ENCODE measurements around the gene PDGFC. TPM values are rescaled to one million over a fixed set of nuclear protein-coding genes. Genes with fewer than 3 reads are reported as not detected.

Gene PDGFC
- total RNA-seq, 1 experiment from 2014 or later = 5.3 TPM

DNA sequence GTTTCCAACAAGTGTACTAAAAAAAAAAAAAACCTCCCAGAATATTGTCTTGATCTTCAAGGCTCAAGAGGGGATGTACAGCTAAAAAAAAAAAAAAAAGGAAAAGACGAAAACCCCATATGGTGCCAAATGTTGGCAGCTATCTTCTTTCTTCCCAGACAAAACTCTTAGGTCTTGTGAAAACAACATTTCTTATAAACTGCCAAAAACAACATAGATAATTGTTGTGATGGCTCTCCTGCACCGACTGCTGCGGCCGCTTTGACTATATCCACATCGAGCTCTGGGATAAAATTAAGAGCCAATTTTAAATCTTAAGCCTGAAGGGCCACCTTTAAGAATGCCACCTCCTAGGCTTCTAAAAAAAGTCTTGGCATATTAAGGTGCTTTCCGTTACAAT is 23.5 kb downstream of the PDGFC start:
- no peak for DNase-seq (ENCODE audit: low spot score)
- ChIA-PET POLR2A (no interaction called here), CTCF (interaction anchor here (1.6 kb wide), 1 partner anchor 20 kb away, joined by 5 read pairs; no protein-coding TSS in a partner anchor)
- Mint-ChIP-seq H3K36me3 (no peaks in the 10 kb centered on the region), H3K27ac (no peak overlapping the region), H3K9me3 (no peaks in the 10 kb centered on the region), H3K4me3 (no peak overlapping the region), H3K4me1 (peaks cover 21% of the 10 kb centered on the region), H3K27me3 (ENCODE audit: low read depth) (no peaks in the 10 kb centered on the region)
- no peak for ATAC-seq
- TF ChIP-seq OVOL2 (CRISPR knock-in tag; IDR thresholded peaks at IDR 0.05; ENCODE audit: borderline replicate concordance) = no peak
- TF ChIP-seq GTF2I (CRISPR knock-in tag; conservative IDR thresholded peaks at IDR 0.05) = no peak
- TF ChIP-seq MYBL2 (CRISPR knock-in tag; IDR thresholded peaks at IDR 0.05) = no peak
- TF ChIP-seq ZNF121 (CRISPR knock-in tag; IDR thresholded peaks at IDR 0.05) = no peak
- TF ChIP-seq ZBTB21 (CRISPR knock-in tag; IDR thresholded peaks at IDR 0.05; ENCODE audit: borderline replicate concordance) = no peak
- no peak for TF ChIP-seq ELF4 (CRISPR knock-in tag; IDR thresholded peaks at IDR 0.05; ENCODE audit: low read depth)
- no peak for TF ChIP-seq ZNF263 (CRISPR knock-in tag; IDR thresholded peaks at IDR 0.05; ENCODE audit: low read depth)
- no peak for TF ChIP-seq NR2C2 (CRISPR knock-in tag; IDR thresholded peaks at IDR 0.05)
- TF ChIP-seq NR1H2 (CRISPR knock-in tag; IDR thresholded peaks at IDR 0.05) = no peak
- TF ChIP-seq, protein P1, sequence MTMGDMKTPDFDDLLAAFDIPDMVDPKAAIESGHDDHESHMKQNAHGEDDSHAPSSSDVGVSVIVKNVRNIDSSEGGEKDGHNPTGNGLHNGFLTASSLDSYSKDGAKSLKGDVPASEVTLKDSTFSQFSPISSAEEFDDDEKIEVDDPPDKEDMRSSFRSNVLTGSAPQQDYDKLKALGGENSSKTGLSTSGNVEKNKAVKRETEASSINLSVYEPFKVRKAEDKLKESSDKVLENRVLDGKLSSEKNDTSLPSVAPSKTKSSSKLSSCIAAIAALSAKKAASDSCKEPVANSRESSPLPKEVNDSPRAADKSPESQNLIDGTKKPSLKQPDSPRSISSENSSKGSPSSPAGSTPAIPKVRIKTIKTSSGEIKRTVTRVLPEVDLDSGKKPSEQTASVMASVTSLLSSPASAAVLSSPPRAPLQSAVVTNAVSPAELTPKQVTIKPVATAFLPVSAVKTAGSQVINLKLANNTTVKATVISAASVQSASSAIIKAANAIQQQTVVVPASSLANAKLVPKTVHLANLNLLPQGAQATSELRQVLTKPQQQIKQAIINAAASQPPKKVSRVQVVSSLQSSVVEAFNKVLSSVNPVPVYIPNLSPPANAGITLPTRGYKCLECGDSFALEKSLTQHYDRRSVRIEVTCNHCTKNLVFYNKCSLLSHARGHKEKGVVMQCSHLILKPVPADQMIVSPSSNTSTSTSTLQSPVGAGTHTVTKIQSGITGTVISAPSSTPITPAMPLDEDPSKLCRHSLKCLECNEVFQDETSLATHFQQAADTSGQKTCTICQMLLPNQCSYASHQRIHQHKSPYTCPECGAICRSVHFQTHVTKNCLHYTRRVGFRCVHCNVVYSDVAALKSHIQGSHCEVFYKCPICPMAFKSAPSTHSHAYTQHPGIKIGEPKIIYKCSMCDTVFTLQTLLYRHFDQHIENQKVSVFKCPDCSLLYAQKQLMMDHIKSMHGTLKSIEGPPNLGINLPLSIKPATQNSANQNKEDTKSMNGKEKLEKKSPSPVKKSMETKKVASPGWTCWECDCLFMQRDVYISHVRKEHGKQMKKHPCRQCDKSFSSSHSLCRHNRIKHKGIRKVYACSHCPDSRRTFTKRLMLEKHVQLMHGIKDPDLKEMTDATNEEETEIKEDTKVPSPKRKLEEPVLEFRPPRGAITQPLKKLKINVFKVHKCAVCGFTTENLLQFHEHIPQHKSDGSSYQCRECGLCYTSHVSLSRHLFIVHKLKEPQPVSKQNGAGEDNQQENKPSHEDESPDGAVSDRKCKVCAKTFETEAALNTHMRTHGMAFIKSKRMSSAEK (CRISPR knock-in tag; IDR thresholded peaks at IDR 0.05; ENCODE audit: borderline replicate concordance) = no peak
- TF ChIP-seq, protein P2, sequence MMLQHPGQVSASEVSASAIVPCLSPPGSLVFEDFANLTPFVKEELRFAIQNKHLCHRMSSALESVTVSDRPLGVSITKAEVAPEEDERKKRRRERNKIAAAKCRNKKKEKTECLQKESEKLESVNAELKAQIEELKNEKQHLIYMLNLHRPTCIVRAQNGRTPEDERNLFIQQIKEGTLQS (CRISPR knock-in tag; conservative IDR thresholded peaks at IDR 0.05) = no peak
- no peak for TF ChIP-seq NFYB (CRISPR knock-in tag; conservative IDR thresholded peaks at IDR 0.05; ENCODE audit: low read depth)
- no peak for TF ChIP-seq ZNF396 (CRISPR knock-in tag; IDR thresholded peaks at IDR 0.05; ENCODE audit: borderline replicate concordance)
- TF ChIP-seq, protein P3, sequence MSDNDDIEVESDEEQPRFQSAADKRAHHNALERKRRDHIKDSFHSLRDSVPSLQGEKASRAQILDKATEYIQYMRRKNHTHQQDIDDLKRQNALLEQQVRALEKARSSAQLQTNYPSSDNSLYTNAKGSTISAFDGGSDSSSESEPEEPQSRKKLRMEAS (CRISPR knock-in tag; IDR thresholded peaks at IDR 0.05) = no peak
- TF ChIP-seq, protein P4, sequence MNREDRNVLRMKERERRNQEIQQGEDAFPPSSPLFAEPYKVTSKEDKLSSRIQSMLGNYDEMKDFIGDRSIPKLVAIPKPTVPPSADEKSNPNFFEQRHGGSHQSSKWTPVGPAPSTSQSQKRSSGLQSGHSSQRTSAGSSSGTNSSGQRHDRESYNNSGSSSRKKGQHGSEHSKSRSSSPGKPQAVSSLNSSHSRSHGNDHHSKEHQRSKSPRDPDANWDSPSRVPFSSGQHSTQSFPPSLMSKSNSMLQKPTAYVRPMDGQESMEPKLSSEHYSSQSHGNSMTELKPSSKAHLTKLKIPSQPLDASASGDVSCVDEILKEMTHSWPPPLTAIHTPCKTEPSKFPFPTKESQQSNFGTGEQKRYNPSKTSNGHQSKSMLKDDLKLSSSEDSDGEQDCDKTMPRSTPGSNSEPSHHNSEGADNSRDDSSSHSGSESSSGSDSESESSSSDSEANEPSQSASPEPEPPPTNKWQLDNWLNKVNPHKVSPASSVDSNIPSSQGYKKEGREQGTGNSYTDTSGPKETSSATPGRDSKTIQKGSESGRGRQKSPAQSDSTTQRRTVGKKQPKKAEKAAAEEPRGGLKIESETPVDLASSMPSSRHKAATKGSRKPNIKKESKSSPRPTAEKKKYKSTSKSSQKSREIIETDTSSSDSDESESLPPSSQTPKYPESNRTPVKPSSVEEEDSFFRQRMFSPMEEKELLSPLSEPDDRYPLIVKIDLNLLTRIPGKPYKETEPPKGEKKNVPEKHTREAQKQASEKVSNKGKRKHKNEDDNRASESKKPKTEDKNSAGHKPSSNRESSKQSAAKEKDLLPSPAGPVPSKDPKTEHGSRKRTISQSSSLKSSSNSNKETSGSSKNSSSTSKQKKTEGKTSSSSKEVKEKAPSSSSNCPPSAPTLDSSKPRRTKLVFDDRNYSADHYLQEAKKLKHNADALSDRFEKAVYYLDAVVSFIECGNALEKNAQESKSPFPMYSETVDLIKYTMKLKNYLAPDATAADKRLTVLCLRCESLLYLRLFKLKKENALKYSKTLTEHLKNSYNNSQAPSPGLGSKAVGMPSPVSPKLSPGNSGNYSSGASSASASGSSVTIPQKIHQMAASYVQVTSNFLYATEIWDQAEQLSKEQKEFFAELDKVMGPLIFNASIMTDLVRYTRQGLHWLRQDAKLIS (CRISPR knock-in tag; IDR thresholded peaks at IDR 0.05; ENCODE audit: borderline replicate concordance) = no peak

DNA sequence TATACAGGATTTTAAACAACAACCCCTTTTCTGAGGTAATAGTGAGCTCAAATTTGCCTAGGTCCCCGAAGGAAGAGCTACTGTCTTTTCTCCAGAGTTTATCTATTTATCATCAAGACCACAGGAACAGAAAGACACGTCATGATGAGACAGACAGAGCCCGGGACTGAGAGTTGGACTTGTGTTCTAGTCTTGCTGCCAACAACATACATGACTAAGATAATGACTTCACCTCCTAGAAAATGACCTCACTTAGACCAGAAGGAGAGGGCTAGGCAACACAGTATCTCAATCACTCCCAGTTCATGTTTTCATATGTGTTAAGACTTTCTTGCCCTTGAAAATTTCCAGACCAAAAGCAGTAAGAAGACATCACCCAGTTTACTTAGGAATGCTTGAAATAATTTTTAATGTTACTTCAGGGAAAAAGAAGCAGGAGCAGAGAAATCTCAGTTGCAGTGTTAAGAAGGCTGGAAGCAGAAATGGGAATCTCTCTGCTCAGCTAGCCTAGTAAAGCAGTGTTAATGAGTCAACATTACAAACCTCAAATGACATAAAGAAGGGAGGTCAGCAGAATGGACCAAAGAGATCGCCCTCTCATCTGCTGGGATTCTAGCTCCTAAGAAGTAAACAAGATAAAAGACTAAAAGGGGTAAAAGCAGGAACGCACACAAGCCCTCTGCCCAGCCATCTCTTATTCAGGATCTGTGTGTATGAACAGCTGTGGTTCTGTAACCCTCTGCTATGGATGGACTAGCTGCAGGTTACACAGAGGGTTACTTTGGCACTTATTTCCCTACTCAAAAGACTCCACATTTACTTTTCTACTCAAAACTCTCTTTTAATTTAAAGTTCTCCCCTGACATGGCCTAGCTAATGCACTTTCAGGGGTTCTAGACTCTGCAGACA is 24.8 kb downstream of the PDGFC start:
- Mint-ChIP-seq H3K4me1 (peaks cover 24% of the 10 kb centered on the region), H3K9me3 (no peaks in the 10 kb centered on the region), H3K4me3 (no peak overlapping the region), H3K27ac (no peak overlapping the region), H3K27me3 (ENCODE audit: low read depth) (no peaks in the 10 kb centered on the region), H3K36me3 (no peaks in the 10 kb centered on the region)
- ChIA-PET CTCF (interaction anchor here (1.6 kb wide), 1 partner anchor 21 kb away, joined by 4 read pairs; no protein-coding TSS in a partner anchor), POLR2A (no interaction called here)
- no peak for ATAC-seq
- TF ChIP-seq GTF2I (CRISPR knock-in tag; conservative IDR thresholded peaks at IDR 0.05) (no peak), ZNF671 (CRISPR knock-in tag; IDR thresholded peaks at IDR 0.05) (no peak), ZNF232 (CRISPR knock-in tag; IDR thresholded peaks at IDR 0.05) (no peak), TCF7 (CRISPR knock-in tag; IDR thresholded peaks at IDR 0.05; ENCODE audit: low read depth) (no peak), ZNF416 (CRISPR knock-in tag; IDR thresholded peaks at IDR 0.05) (no peak), ZNF219 (CRISPR knock-in tag; IDR thresholded peaks at IDR 0.05; ENCODE audit: borderline replicate concordance) (no peak), NFATC4 (CRISPR knock-in tag; IDR thresholded peaks at IDR 0.05) (no peak), MXD4 (CRISPR knock-in tag; IDR thresholded peaks at IDR 0.05; ENCODE audit: borderline replicate concordance) (no peak)
- TF ChIP-seq, protein P5, sequence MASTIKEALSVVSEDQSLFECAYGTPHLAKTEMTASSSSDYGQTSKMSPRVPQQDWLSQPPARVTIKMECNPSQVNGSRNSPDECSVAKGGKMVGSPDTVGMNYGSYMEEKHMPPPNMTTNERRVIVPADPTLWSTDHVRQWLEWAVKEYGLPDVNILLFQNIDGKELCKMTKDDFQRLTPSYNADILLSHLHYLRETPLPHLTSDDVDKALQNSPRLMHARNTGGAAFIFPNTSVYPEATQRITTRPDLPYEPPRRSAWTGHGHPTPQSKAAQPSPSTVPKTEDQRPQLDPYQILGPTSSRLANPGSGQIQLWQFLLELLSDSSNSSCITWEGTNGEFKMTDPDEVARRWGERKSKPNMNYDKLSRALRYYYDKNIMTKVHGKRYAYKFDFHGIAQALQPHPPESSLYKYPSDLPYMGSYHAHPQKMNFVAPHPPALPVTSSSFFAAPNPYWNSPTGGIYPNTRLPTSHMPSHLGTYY (CRISPR knock-in tag; IDR thresholded peaks at IDR 0.05) = no peak
- DNase-seq (ENCODE audit: low spot score) = no peak

All from WTC11 (cell line).